Measurements from ENCODE around the gene PANX3. TPM values are rescaled to one million over a fixed set of nuclear protein-coding genes. Genes with fewer than 3 reads are reported as not detected.

The PANX3 gene
- polyA plus RNA-seq, 3 donors from 2014 or later = not detected

- H3K4me3 Mint-ChIP-seq = no peak overlapping the region
- no peaks in the 10 kb centered on the region for H3K4me1 Mint-ChIP-seq
- DNase-seq = no peak
- H3K9me3 Mint-ChIP-seq = no peaks in the 10 kb centered on the region
- H3K36me3 Mint-ChIP-seq = peaks cover 0 to 14% (median 3%) of the 10 kb centered on the region in 3 donors
- no peaks in the 10 kb centered on the region for H3K27me3 Mint-ChIP-seq (ENCODE audit: low read depth in 3 of 3)
- H3K27ac Mint-ChIP-seq = no peak overlapping the region
Measured at GRCh38 chr11:124657904-124658303, 46.7 kb downstream of the PANX3 start.

- Mint-ChIP-seq H3K36me3 (peaks cover 0 to 8% (median 3%) of the 10 kb centered on the region in 3 donors), H3K4me1 (no peaks in the 10 kb centered on the region), H3K4me3 (no peak overlapping the region), H3K27ac (no peak overlapping the region), H3K9me3 (no peaks in the 10 kb centered on the region), H3K27me3 (ENCODE audit: low read depth in 3 of 3) (no peaks in the 10 kb centered on the region)
- DNase-seq = no peak
Measured at GRCh38 chr11:124658501-124658900, 47.3 kb downstream of the PANX3 start.

- Mint-ChIP-seq H3K9me3 (no peaks in the 10 kb centered on the region), H3K4me3 (no peak overlapping the region), H3K27ac (no peak overlapping the region), H3K27me3 (ENCODE audit: low read depth in 3 of 3) (peaks cover 0 to 1% (median 0%) of the 10 kb centered on the region in 3 donors), H3K36me3 (peaks cover 0 to 7% (median 3%) of the 10 kb centered on the region in 3 donors), H3K4me1 (no peaks in the 10 kb centered on the region)
- no peak for DNase-seq
Measured at GRCh38 chr11:124658986-124659385, 47.8 kb downstream of the PANX3 start.

- Mint-ChIP-seq H3K9me3 (no peaks in the 10 kb centered on the region), H3K27me3 (ENCODE audit: low read depth in 3 of 3) (peaks cover 0 to 1% (median 0%) of the 10 kb centered on the region in 3 donors), H3K4me1 (no peaks in the 10 kb centered on the region), H3K4me3 (no peak overlapping the region), H3K36me3 (peaks cover 0 to 4% (median 3%) of the 10 kb centered on the region in 3 donors), H3K27ac (no peak overlapping the region)
- DNase-seq = no peak
Measured at GRCh38 chr11:124661553-124661952, 50.3 kb downstream of the PANX3 start.

- H3K27me3 Mint-ChIP-seq (ENCODE audit: low read depth in 3 of 3) = peaks cover 0 to 1% (median 0%) of the 10 kb centered on the region in 3 donors
- H3K9me3 Mint-ChIP-seq = no peaks in the 10 kb centered on the region
- no peaks in the 10 kb centered on the region for H3K4me1 Mint-ChIP-seq
- no peak for DNase-seq
- peaks cover 0 to 4% (median 3%) of the 10 kb centered on the region in 3 donors for H3K36me3 Mint-ChIP-seq
- no peak overlapping the region for H3K4me3 Mint-ChIP-seq
- no peak overlapping the region for H3K27ac Mint-ChIP-seq
Measured at GRCh38 chr11:124662106-124662505, 50.9 kb downstream of the PANX3 start.

GRCh38 chr11:124663861-124664260, 52.6 kb downstream of the PANX3 start:
- no peak overlapping the region for H3K4me3 Mint-ChIP-seq
- no peak overlapping the region for H3K27ac Mint-ChIP-seq
- no peaks in the 10 kb centered on the region for H3K4me1 Mint-ChIP-seq
- no peak for DNase-seq
- peaks cover 0 to 4% (median 3%) of the 10 kb centered on the region in 3 donors for H3K36me3 Mint-ChIP-seq
- peaks cover 0 to 1% (median 0%) of the 10 kb centered on the region in 3 donors for H3K27me3 Mint-ChIP-seq (ENCODE audit: low read depth in 3 of 3)
- no peaks in the 10 kb centered on the region for H3K9me3 Mint-ChIP-seq

- Mint-ChIP-seq H3K27ac (no peak overlapping the region), H3K4me1 (peaks cover under 1 to 1% of the 10 kb centered on the region in 2 donors), H3K27me3 (ENCODE audit: low read depth in 3 of 3) (peaks cover 0 to 6% (median 5%) of the 10 kb centered on the region in 3 donors), H3K9me3 (no peaks in the 10 kb centered on the region), H3K4me3 (no peak overlapping the region), H3K36me3 (no peaks in the 10 kb centered on the region)
- no peak for DNase-seq
Measured at GRCh38 chr11:124667601-124668000, 56.4 kb downstream of the PANX3 start.

- peaks cover 12 to 13% of the 10 kb centered on the region in 2 donors for H3K4me1 Mint-ChIP-seq
- no peaks in the 10 kb centered on the region for H3K36me3 Mint-ChIP-seq
- peaks cover 12 to 19% (median 19%) of the 10 kb centered on the region in 3 donors for H3K27me3 Mint-ChIP-seq (ENCODE audit: low read depth in 3 of 3)
- no peak overlapping the region for H3K27ac Mint-ChIP-seq
- no peak overlapping the region for H3K4me3 Mint-ChIP-seq
- DNase-seq = peak; percentile 53 to 60 (median 55)
- no peaks in the 10 kb centered on the region for H3K9me3 Mint-ChIP-seq
Measured at GRCh38 chr11:124669193-124669592, 58.0 kb downstream of the PANX3 start.

Other genes starting within 250 kb of the PANX3 start
- gene OR8B2, start 226.9 kb upstream of the PANX3 start, polyA plus RNA-seq = not detected
- gene OR8B3, start 212.4 kb upstream of the PANX3 start, polyA plus RNA-seq = not detected
- not detected for gene OR8B4, start 186.6 kb upstream of the PANX3 start, polyA plus RNA-seq
- not detected for gene OR8B8, start 165.7 kb upstream of the PANX3 start, polyA plus RNA-seq
- gene OR8B12, start 67.8 kb upstream of the PANX3 start, polyA plus RNA-seq = not detected
- gene OR8A1, start 41.4 kb upstream of the PANX3 start, polyA plus RNA-seq = not detected
- 10 to 100 TPM; 35.7 to 40.8 (median 36.2) TPM for gene TBRG1, start 11.4 kb downstream of the PANX3 start, polyA plus RNA-seq
- 1 to 10 TPM; 1.7 to 2.9 (median 2.6) TPM for gene SIAE, start 62.3 kb downstream of the PANX3 start, polyA plus RNA-seq
- 1 to 10 TPM in 1 of 3 donors, under 1 TPM in 1, not detected in 1; 0.36 to 1.2 TPM for gene SPA17, start 62.5 kb downstream of the PANX3 start, polyA plus RNA-seq
- 10 to 100 TPM in 1 of 3 donors, 1 to 10 TPM in 1, under 1 TPM in 1; 0.82 to 11.6 (median 3.0) TPM for gene NRGN, start 128.5 kb downstream of the PANX3 start, polyA plus RNA-seq
- gene VSIG2, start 140.8 kb downstream of the PANX3 start, polyA plus RNA-seq = not detected
- 1 to 10 TPM in 1 of 3 donors, under 1 TPM in 1, not detected in 1; 0.30 to 4.3 TPM for gene ESAM, start 150.9 kb downstream of the PANX3 start, polyA plus RNA-seq
- 1 to 10 TPM; 2.8 to 7.2 (median 5.7) TPM for gene MSANTD2, start 189.0 kb downstream of the PANX3 start, polyA plus RNA-seq